Measurements from ENCODE around the gene DIP2C.
"Not testable (repeated sequence)": the region's sequence is repeated elsewhere in the genome, so short reads cannot be mapped to it uniquely, and the experiment has no call there.

DIP2C gene

DNA sequence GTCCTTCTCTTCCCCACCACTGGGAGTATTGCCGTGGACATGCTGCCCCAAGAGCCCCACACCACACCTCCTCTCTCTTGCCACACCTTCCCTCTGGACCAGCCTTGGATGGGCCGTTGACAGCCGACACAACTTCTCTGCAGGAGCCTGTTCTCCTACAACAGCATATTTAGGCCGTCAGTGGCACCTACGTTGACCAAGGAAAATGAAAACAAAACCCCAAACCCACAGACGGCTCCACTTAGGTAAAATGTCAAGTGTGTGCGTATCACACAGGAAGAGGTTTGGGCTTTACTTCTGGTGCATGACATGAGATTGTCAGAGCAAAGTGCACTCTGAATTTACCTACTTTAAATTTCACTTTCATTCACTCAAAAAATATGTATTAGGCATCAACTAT, 307.7 kb downstream of the DIP2C start:
- no peak for DNase-seq

DNA sequence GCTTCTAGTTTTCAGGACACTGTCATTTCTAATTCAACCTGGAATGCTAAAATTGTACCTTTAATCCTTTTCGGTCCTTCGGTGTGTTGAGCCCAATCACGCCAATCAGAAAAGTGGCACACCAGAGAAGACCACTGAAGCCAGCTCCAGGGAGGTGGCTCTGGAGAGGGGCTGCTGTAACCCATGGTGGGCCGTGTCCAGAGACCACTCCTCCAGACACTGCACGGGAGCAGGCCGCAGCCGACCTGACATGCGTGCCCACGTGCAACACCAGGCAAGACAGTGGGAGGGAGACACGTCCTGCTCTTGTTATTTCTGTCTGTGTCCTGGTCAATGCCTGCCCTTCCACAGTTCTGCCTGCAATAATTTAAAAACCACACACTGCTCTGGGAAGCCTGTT, 308.1 kb downstream of the DIP2C start:
- DNase-seq = no peak

DNA sequence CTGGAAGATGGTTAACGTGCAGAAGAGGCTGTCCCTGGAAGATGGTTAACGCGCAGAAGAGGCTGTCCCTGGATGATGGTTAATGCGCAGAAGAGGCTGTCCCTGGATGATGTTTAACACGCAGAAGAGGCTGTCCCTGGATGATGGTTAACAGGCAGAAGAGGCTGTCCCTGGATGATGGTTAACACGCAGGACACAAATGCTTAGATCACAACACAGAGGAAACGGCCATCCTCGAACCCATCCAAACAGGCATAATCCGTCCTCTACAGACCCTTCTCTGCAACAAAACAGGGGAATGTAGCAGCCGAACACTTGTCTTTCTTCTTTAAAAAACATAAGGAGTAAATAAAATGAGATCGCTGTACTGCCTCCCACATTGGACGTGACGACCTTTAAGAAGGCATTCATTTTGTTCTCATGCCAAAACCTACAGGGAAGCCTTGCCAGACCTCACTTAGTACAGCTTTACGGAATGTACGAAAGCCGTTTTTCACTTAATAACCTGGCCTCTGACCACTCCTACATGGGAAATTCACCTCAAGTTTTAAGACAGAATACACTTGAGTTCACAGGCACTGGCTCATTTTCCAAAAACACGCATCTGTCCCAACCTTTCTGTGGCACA, 309.0 kb downstream of the DIP2C start:
- DNase-seq = no peak

DNA sequence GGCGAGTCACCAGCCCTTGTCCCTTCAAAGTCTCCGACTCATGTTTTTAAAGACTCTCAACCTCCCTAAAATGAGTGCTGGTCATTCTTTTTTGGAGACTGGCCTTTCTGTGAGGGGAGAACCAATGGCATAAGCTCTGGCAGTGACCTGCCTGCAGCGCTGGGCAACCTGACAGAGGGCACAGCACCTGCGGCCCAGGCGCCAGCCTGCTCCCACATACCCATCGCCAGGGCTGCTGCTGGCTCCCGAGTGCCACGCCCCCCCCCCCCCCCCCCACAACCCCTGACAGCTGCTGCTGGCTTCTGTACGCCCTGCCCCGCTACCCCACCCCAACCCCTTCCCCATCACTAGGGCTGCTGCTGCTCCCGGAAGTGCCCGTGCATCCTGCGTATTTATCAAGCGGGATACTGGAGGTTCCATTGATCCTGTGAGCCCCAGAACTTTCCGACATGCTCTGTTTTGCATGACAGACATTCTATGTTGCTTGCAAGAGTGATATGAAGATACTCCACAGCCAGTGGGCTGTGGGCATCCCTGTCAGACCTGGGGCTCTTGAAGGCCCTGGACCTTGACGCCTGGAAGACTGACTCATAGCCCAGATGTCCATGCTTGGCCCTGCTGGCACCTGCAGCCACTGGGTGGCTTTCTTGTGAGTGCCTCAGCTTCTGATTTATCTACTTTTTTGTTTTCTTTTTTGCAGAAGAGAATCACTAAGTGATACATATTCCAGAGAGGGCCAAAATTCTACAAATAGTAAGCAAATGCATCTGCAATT, 310.4 kb downstream of the DIP2C start:
- no peak for DNase-seq

DNA sequence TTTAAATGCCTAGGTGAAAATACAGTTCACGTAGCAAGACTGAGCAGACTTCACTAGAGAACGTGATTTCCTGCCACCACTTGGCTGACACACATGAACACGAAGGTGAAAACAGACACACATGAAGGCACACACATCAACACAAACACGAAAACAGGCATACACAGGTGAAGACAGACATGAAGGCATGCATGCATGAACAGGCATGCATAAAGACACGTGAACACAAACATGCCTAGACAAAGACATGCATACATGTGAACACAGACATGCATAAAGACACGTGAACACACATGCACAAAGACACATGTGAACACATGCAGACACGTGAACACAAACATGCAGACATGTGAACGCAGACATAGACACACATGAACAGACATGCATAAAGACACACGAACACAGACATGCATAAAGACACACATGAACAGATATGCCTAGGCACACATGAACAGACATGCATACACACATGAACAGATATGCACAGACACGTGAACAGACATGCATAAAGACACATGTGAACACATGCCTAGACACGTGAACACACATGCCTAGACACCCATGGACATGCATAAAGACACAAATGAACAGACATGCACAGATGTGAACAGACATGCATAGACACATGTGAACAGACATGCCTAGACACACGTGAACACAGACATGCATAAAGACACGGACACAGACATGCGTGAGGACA, 311.1 kb downstream of the DIP2C start:
- no peak for DNase-seq

DNA sequence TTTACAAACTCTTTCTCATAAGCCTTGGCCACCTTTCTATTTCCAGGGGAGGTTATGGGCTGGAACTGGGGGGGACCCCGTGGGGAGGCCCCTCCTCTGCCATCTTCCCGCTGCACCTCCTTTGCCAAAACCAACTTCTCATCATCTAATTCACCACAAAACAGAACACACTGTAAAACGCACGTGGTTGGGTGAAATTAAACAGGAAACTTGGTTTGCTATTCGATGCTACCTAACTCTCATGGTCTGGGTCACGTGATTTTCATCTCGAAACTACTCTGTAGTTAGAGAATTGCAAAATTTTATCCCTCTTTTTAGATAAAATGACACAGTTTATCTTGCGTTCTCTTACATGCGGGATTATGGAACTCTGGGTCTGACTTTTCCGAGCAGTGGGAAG, 312.2 kb downstream of the DIP2C start:
- DNase-seq = no peak

DNA sequence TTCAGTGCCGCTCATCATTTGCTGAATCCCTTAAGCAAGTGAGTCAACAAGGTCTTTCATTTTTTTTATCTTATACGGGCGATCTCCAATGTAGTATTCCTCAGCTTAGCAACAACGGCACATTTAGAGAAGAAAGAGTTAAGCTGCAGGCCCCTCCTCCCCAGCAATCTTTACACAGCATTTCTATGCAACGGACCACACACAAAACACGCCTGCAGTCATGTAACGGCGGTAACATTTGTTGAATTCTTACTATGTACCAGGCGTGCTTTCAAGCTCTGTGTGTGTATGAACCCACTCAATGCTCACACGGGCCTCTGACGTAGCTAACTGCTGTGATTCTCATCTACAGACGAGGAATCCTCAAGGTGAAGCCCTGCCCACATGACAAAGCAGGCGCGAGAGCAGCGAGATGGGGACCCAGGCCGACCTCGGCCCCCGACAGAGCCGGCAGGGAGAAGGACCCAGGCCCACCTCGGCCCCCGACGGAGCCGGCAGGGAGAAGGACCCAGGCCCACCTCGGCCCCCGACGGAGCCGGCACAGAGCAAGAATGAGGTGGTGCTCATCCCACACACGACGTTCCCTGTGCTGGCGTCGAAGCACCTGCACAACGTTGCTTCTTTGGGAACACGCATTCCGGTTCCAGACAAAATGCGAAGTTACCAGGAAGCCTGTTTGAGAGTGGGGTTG, 313.5 kb downstream of the DIP2C start:
- DNase-seq = no peak

DNA sequence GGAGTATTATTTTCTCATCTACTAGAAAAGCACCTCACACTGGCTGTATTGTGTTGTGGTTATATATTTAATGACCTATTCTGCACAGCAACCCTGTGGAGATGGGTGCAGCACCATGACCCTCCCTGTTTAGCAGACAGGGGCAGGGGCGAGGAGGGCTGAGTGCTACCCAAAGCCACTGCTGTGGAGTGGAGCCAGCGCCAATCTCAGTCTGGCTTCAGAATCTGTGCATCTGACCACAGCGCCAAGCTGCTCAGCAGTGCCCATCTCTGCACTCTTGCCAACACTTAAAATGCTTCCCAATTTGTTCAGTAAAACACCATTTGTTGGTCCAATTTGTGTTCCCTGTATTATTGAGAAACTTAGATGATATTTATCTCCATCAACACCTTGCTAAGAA, 315.1 kb downstream of the DIP2C start:
- DNase-seq = no peak

DNA sequence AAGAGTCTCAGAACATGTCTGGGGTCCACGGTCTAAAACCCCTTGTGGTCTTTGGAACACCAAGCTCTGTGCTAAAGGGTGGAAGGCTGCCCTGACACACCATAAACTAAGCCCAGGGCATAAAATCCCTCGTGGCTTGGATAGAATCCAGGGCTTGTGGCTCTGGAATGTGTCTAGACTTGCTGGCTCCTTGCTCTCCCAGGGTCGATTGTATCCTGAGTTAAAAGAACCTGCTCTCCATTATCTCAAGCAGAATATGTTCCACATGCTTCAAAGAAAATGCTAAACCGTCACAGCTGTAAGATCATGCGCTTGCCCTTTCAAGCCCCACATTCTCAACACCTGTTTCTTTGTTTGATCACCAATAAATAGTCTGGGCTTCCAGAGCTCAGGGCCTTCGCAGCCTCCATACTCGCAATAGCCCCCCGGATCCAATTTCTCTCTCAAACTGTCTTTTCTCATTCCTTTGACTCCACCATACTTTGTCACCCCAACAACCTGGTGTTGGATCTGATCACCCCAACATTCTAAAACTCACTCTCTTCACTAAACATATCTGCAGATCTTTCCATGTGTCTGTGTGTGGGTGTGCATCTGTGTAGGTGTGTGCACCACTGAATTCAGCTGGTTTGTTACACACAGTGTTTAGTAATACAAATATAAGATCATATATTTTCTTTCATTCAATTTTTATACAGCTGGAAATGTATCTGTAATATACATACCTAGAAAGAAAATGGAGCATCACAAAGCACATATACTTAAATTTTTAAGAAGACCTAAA, 315.8 kb downstream of the DIP2C start:
- DNase-seq = no peak

DNA sequence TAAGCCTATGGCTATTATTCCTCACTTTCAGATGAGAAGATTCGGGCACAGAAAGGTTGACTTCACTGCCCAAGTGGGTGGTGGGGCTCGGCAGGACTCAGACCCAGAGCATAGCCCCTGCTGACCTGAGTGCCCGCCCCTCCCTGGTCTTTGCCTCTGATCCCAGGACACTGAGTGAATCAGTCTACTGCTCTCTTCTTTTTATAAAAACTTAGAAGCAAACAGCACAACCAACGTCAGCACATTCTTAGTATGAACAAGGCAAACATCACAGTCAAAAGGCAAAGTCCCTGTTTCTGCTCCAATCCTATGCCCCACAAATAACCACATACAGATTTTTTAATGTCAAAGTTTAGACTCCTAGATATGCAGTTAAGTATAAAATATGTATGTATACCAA, 316.5 kb downstream of the DIP2C start:
- DNase-seq = no peak

DNA sequence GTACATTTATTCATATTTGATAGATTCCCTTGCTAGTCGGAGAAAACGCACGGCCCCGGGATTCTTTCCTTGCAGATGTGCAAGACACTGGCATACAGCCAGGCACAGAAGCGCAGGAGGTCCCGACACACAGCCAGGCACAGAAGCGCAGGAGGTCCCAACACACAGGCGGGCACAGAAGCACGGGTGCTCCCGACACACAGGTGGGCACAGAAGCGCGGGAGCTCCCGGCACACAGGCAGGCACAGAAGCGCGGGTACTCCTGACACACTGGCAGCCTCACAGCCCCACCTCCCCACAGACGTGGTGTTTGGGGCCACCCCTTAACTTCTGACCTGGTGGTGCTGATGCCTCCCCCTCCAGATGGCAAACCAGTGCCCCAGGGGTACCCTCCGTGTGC, 316.9 kb downstream of the DIP2C start:
- DNase-seq = no peak

DNA sequence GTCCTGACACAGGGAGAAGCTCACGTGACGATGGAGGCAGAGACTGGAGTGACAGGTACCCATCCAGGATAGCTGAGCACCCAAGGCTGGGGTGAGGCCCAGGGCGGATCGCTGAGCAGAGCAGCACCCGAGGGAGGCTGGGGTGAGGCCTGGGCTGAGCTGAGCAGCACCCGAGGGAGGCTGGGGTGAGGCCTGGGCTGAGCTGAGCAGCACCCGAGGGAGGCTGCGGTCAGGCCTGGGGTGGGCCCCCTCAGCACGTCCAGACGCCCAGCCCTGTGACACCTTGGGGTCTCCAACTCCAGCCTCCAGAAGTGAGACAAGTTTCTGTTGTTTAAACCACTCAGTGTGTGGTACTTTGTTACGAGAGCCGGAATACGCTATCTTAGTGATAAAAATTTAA, 318.0 kb downstream of the DIP2C start:
- no peak for DNase-seq

DNA sequence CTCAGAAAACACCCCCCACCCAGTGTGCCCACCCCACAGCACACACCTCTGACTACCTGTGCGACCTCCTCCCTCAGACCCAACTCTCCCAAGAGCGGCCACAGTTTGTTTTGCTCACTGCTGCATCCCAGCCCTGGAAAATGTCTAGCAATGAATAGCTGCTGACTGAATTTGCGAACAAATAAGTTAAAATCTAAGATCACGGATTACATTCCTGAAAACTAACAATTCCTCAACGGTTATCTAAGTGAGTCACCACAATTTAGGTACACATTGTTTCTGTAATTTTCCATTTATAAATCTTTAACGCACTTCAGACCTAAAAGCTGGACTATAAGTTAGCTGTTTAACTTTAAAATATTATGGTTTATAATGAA, 319.0 kb downstream of the DIP2C start:
- no peak for DNase-seq

DNA sequence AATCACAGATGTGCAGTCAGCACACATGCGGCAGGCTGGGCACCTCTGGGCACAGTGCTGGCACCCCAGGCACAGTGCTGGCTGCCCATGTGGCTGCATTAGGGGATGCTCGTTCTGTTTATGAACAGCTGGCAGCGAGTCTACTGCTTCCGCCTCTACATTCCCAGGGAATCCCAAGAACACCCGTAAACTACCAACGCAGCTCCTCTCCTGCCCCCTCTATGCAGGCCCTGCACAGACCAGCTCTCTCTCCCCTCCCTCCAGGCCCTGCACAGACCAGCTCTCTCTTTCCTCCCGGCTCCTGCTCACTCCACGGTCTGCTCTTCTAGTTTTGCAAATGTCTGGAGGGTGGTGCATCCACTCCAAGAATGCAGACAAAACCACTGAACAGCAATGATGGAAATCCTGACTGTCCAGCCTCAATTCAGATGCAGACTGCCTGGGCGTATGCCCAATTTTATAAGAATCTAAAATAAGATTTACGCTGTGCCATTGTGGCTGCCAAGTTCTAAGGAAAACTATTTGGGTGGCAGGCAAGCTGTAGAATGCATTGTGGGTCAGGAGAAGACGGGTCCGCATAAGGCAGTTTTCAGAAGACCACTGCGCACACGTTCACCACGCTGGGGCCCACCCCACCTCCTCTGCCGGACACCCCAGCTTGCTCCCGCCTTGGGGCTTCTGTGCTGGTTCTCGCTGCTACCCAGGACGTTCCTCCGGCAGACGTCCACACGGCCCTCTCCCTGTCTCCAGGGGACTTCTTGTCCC, 319.6 kb downstream of the DIP2C start:
- DNase-seq = no peak

DNA sequence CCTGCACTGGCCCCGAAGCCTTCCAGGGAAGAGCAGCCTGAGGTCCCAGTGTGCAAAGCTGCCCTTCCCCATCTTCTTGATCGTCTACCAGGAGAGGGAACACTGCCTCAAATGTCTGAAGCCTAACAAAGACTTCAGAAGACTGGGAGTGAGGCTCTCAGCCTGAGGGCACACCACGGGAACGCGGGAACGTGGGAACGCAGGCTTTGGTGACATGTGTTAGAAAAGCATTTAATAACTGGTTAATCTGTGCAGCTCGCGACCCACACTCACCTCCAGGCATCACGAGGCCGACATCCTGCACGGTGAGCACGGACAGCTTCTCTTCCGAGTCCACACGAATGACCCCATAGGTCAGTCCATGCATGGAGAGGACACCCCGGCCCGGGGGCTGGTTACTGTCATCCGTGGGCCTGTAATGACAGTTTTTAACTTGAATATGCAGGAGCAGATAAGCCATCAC, 320.2 kb downstream of the DIP2C start:
- no peak for DNase-seq

DNA sequence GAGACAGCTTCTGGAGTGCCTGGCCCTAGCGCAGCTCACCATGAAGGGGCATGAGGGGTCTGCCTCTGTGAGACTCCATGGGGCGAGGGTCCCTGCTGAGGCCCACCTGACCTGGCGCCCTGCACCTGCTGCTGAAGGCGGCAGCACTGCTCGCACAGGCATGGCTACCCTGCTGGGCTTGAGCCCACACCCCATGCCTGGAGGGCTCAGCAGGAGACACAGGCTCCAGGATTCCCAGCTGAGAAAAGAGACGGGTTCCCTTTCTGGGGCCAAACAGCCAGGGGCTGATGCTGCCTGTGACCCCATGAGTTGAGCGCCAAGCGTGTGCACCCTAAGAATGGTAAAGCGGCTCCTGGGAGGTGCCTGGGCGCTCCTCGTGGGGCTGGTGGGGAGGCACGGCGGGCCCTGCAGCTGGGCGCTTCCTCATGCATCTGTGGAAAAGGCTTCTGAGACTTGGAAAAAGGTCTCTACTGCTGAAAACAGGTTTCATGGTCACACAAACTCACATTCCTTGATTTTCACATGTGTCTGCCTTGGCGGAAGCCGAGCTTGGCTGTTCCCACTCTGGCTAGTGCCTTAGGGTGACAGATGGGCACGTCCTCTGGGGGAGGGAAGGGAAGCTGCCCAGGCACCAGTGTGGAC, 320.8 kb downstream of the DIP2C start:
- DNase-seq = no peak

DNA sequence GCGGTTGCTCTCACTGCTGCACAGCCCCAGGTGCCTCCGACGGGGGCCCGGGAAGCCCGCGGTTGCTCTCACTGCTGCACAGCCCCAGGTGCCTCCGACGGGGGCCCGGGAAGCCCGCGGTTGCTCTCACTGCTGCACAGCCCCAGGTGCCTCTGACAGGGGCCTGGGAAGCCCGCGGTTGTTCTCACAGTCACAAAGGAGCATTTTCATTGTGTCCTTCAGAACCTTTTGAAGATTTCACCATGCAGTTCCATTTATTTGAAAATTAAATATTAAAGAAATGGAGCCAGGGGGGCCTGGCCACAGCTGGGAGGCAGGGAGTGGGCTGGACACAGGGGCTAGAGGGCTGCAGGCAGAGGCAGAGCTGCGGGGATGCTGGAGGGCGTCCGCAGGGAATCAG, 321.4 kb downstream of the DIP2C start:
- not testable (repeated sequence) for DNase-seq

DNA sequence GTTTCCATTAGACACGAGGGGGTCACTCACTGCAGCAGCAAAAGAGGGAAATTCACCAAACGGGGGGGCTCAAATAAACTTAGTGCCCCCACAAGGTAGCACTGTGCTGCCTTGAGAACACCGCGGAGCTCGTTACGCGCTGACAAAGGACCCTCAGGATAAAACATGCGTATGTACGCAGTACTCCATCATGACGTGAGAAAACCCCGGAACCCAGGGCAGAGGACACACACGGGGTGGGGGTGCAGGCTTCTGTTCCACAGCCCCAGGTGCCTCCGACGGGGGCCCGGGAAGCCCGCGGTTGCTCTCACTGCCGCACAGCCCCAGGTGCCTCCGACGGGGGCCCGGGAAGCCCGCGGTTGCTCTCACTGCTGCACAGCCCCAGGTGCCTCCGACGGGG, 321.8 kb downstream of the DIP2C start:
- no peak for DNase-seq

DNA sequence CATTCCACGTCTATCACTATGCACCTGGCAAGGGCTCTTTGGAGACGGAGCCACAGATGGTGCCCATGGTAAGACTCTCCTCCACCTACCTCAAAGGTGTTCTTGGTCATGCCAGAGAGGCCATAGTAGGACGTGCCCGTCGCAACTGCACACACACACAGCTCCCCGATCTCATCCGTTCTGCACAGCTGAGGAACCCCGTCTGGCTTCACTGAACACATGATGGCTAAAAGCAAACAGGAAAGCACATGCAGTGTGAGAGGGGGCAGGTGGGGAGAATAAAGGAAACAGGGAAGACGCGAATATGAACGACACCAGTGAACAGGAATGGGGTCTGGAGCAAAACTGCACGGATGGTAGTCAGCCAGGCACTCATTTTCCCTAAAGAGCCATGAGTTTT, 323.3 kb downstream of the DIP2C start:
- DNase-seq = no peak

DNA sequence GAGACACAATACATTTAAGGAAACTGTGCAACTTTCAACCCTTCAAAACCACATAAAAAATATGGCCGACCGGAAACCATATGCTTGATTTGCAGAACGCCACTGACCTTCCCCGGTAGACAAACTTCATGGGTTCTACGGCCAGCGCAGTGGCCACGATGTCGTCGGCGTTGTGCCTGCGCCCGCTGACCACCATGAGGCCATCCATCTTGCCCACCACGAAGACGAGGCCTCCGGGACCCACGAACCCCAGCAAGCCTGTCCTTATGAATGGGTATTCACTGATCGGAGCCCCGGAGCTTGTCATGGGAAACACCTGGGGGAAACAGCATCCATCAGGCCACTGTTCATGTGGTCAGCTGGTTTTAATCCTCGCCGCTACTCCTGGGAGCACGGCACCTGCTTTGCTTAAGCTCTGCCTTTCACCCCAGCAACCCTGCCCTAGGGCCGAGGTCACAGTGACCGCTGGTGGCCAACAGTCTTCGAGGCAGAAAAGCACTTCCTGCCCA, 325.1 kb downstream of the DIP2C start:
- no peak for DNase-seq

DNA sequence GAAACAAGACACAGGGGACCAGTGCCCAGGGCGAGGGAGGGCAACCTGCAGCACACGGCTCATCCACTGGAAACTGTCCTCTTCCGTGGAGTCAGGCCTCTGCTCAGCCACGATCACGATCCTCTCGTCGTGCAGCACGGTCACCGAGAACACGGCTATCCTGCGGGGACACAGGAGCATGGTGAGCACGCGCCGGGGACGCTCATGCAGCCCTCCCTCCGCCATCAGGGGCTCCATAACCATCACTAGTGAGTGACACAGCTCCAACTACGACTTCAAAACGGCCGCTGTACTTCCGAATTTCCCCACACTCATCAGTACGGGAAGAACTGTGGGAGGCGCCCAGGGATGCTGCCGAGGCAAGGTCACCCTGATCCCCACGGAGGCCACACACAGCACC, 326.3 kb downstream of the DIP2C start:
- DNase-seq = no peak
